ENCODE measurements around the gene SEPTIN8. TPM values are rescaled to one million over a fixed set of nuclear protein-coding genes. Genes with fewer than 3 reads are reported as not detected.

SEPTIN8 gene
- polyA plus RNA-seq, 2 of the 4 experiments (the other 2 are of a cell fraction), result 20.8 to 29.2 TPM

DNA sequence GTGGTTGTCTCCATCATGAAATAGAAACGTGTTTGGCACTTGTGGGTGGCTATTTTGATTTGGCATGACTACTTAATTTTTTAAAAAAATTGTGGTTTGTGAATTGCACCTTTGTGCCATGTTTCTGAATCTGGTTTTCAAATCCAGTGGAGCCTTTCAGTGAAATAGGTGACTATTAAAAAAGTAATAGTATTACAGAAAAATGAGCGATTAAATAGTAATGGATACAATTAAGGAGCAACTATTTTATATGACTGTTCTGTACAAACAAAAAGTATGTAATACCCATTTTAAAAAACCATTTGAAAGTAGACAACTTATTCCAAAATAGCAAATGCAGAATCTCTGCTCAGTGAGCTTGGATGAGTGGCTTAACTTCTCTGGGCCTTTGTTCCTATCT, 39.0 kb upstream of the SEPTIN8 start:
- H3K4me3 ChIP-seq, result no peak overlapping the region
- ChIA-PET CTCF (interaction anchor here (0.8 to 7.4 kb wide), 4 partner anchors 7 to 16 kb away, joined by 3 to 87 read pairs (median 44); partner anchors contain the start of gene SHROOM1), POLR2A (no interaction called here)
- FAIRE-seq, result no peak
- H3K9me3 ChIP-seq, result no peaks in the 10 kb centered on the region
- no peak for ATAC-seq
- 0 out of 3 replicates have a peak, but pooled peaks cover 3% of the 10 kb centered on the region for H3K4me1 ChIP-seq
- H3K27ac ChIP-seq, result no peak overlapping the region
- DNase-seq (ENCODE audit: low read depth in 1 of 2, low spot score in 1 of 2), result no peak
- 80% methylated on average over 2 of the region's 2 CpGs for WGBS (ENCODE audit: missing lambda C conversion rate)
- TF ChIP-seq, protein P1, sequence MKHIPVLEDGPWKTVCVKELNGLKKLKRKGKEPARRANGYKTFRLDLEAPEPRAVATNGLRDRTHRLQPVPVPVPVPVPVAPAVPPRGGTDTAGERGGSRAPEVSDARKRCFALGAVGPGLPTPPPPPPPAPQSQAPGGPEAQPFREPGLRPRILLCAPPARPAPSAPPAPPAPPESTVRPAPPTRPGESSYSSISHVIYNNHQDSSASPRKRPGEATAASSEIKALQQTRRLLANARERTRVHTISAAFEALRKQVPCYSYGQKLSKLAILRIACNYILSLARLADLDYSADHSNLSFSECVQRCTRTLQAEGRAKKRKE (CRISPR knock-in tag; IDR thresholded peaks at IDR 0.05; ENCODE audit: low read depth), result no peak
- TF ChIP-seq, protein P2, sequence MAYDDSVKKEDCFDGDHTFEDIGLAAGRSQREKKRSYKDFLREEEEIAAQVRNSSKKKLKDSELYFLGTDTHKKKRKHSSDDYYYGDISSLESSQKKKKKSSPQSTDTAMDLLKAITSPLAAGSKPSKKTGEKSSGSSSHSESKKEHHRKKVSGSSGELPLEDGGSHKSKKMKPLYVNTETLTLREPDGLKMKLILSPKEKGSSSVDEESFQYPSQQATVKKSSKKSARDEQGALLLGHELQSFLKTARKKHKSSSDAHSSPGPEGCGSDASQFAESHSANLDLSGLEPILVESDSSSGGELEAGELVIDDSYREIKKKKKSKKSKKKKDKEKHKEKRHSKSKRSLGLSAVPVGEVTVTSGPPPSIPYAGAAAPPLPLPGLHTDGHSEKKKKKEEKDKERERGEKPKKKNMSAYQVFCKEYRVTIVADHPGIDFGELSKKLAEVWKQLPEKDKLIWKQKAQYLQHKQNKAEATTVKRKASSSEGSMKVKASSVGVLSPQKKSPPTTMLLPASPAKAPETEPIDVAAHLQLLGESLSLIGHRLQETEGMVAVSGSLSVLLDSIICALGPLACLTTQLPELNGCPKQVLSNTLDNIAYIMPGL (CRISPR knock-in tag; IDR thresholded peaks at IDR 0.05; ENCODE audit: borderline replicate concordance), result no peak
- TF ChIP-seq SREBF2 (IDR thresholded peaks at IDR 0.05) (no peak), RARB (CRISPR knock-in tag; IDR thresholded peaks at IDR 0.05) (no peak)
- no peak overlapping the region for H3K4me2 ChIP-seq

DNA sequence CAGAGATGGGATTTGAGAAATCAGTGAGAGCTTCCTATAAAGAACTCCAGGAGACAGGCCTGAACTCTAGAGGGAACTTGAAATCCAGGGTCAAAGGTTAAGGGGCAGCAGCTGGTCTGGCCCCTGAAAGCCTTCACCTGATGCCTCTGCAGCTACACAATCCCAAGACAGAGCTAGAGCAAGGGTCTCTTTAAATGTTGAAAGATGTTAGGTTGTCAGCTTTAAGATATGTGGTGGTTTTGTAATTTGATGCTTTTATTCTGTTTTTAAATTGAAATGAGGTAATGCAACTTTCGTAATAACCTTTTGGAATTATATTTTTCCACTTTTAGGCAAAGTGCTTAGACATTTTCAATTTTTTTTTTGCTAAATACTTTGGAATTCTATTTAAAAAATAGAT, 38.4 kb upstream of the SEPTIN8 start:
- Histone ChIP-seq H3K4me2 (no peak overlapping the region), H3K4me1 (0 out of 3 replicates have a peak, but pooled peaks cover 3% of the 10 kb centered on the region), H3K27ac (no peak overlapping the region), H3K4me3 (no peak overlapping the region), H3K9me3 (no peaks in the 10 kb centered on the region)
- FAIRE-seq (no peak), ATAC-seq (no peak), DNase-seq (ENCODE audit: low read depth in 1 of 2, low spot score in 1 of 2) (no peak)
- ChIA-PET POLR2A (no interaction called here), CTCF (interaction anchor here (0.8 to 1.9 kb wide), 7 partner anchors 9 to 68 kb away, joined by 3 to 6 read pairs (median 4); partner anchors contain the start of gene SHROOM1)
- 86% methylated on average over 1 of the region's 1 CpG for WGBS (ENCODE audit: missing lambda C conversion rate)
- TF ChIP-seq MYC (IDR thresholded peaks at IDR 0.05; ENCODE audit: borderline replicate concordance, low read length), result no peak
- TF ChIP-seq CHD2 (IDR thresholded peaks at IDR 0.05; ENCODE audit: low read length, partially characterized antibody), result no peak
- TF ChIP-seq MAFK (IDR thresholded peaks at IDR 0.05; ENCODE audit: partially characterized antibody), result no peak
- TF ChIP-seq ESRRA (IDR thresholded peaks at IDR 0.05; ENCODE audit: borderline replicate concordance, low read length), result no peak

DNA sequence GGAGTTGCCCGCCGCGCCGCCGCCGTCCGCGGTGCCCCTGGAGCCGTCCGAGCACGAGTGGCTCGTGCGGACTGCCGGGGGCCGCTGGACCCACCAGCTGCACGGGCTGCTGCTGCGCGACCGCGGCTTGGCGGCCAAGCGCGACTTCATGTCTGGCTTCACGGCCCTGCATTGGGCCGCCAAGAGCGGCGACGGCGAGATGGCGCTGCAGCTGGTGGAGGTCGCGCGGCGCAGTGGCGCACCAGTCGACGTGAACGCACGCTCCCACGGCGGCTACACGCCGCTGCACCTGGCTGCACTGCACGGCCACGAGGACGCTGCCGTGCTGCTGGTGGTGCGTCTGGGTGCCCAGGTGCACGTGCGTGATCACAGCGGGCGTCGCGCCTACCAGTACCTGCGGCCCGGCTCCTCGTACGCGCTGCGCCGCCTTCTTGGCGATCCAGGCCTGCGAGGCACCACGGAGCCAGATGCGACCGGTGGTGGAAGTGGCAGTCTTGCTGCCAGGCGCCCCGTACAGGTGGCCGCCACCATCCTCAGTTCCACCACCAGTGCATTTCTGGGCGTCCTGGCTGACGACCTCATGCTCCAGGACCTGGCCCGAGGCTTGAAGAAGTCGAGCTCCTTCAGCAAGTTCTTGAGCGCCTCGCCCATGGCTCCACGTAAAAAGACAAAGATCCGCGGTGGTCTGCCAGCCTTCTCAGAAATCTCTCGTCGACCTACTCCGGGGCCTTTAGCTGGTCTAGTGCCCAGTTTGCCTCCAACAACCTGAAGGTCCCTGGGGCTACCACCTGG, 37.7 kb upstream of the SEPTIN8 start:
- 97% methylated on average over 68 of the region's 81 CpGs for WGBS (ENCODE audit: missing lambda C conversion rate)
- no peak overlapping the region for H3K4me3 ChIP-seq

More for the DNA sequence above, 37.7 kb upstream of the SEPTIN8 start:
- ChIA-PET CTCF (interaction anchor here (1.0 to 1.9 kb wide), 11 partner anchors 7 to 288 kb away, joined by 3 to 6 read pairs (median 4); partner anchors contain the start of genes CCNI2 and SHROOM1), POLR2A (no interaction called here)
- no peak for ATAC-seq
- FAIRE-seq, result no peak
- no peak for TF ChIP-seq KDM1A (IDR thresholded peaks at IDR 0.05; ENCODE audit: low read depth)
- no peak for TF ChIP-seq ZNF302 (CRISPR knock-in tag; IDR thresholded peaks at IDR 0.05)
- TF ChIP-seq, protein P3, sequence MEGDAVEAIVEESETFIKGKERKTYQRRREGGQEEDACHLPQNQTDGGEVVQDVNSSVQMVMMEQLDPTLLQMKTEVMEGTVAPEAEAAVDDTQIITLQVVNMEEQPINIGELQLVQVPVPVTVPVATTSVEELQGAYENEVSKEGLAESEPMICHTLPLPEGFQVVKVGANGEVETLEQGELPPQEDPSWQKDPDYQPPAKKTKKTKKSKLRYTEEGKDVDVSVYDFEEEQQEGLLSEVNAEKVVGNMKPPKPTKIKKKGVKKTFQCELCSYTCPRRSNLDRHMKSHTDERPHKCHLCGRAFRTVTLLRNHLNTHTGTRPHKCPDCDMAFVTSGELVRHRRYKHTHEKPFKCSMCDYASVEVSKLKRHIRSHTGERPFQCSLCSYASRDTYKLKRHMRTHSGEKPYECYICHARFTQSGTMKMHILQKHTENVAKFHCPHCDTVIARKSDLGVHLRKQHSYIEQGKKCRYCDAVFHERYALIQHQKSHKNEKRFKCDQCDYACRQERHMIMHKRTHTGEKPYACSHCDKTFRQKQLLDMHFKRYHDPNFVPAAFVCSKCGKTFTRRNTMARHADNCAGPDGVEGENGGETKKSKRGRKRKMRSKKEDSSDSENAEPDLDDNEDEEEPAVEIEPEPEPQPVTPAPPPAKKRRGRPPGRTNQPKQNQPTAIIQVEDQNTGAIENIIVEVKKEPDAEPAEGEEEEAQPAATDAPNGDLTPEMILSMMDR (IDR thresholded peaks at IDR 0.05), result no peak
- TF ChIP-seq RARB (CRISPR knock-in tag; IDR thresholded peaks at IDR 0.05), result no peak
- no peak for TF ChIP-seq POLR2AphosphoS2 (conservative IDR thresholded peaks at IDR 0.05; ENCODE audit: low read length)
- no peak for TF ChIP-seq POLR2A (IDR thresholded peaks at IDR 0.05; ENCODE audit: low read length)
- no peak for TF ChIP-seq NR3C1 (IDR thresholded peaks at IDR 0.05)
- TF ChIP-seq CHD4 (IDR thresholded peaks at IDR 0.05; ENCODE audit: borderline replicate concordance), result no peak
- TF ChIP-seq ZFP36 (IDR thresholded peaks at IDR 0.05; ENCODE audit: borderline replicate concordance, partially characterized antibody), result no peak
- TF ChIP-seq, protein P4, sequence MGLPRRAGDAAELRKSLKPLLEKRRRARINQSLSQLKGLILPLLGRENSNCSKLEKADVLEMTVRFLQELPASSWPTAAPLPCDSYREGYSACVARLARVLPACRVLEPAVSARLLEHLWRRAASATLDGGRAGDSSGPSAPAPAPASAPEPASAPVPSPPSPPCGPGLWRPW (IDR thresholded peaks at IDR 0.05), result no peak
- H3K27ac ChIP-seq, result no peak overlapping the region
- H3K9me3 ChIP-seq, result no peaks in the 10 kb centered on the region
- H3K4me2 ChIP-seq, result no peak overlapping the region
- H3K4me1 ChIP-seq, result no peaks in the 10 kb centered on the region
- DNase-seq (ENCODE audit: low read depth in 1 of 2, low spot score in 1 of 2), result no peak
